NCI-H2107 (cell line): ENCODE data around the gene MNS1.
"Not testable (repeated sequence)": the region's sequence is repeated elsewhere in the genome, so short reads cannot be mapped to it uniquely, and the experiment has no call there.

Experiments used
- DNase-seq: peaks from one replicate; lab custom pipeline; 2025; lab: John Stamatoyannopoulos, UW

The MNS1 gene

DNA sequence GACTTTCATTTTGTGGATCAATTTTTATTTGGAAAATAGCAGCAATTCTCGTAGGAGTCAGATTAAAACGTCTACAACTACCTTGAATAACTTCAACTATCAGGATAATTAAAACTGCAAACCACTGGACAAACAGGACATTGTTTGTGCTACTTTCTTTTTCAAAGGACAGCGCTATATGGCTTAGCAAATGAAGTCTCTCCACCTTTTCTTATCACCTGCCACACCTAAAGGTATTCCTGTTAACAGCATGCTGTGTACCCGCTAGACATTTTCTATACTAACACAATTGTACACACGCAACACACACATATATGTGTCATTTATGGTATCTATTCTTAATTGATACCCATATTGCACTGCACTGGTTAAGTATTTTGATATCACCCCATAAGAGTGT is 19.2 kb downstream of the MNS1 start:
- DNase-seq: no peak

DNA sequence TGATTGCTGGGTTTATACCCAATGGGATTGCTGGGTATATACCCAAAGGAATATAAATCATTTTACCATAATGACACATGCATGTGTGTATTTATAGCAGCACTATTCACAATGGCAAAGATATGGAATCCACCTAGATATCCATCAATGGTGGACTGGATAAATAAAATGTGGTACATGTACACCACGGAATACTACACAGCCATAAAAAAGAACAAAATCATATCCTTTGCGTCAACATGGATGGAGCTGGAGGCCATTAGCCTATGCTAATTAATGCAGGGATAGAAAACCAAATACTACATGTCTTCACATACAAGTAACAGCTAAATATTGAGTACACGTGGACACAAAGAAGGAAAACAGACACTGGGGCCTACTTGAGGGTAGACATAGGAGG is 22.6 kb downstream of the MNS1 start:
- DNase-seq: no peak

DNA sequence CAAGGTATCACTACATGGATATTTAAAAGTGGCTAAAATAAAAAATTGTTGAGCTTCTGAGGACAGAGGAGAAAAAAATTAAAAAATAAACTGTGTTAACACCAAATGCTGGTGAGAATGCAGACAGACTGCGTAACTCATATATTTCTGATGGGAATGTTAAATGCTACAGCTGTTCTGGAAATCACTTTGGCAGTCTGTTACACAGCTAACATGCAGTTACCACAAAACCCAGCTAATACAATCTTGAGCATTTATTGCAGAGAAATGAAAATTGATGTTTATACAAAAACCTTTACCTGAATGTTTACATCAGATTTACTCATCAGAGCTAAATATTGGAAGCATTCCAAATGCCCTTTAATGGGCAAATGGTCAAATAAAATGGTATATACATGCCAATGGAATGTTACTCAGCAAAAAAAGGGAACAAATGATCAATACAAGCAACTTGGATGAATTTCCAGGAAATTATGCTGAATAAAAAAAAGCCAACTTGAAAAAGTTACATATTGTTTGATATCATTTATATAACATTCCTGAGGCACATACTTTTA is 24.6 kb downstream of the MNS1 start:
- no peak for DNase-seq

DNA sequence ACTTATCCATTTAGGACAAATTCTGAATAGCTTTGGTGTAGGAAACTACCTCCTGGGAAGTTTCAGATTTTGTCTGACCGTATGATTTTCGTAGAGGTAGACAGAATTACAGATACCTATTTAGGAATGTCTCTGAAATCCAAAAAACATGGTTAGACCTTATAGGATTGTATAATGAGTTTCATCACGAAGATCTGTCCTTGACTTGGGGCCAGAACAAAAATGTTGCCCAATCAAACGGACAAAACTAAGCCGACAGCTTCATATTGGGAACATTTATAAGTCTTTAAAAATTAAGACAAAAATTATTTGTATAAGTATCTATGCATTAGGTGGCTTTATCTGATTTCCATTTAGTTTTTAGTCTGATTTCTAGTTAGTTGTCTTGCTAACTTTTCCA is 32.6 kb downstream of the MNS1 start:
- DNase-seq: no peak

DNA sequence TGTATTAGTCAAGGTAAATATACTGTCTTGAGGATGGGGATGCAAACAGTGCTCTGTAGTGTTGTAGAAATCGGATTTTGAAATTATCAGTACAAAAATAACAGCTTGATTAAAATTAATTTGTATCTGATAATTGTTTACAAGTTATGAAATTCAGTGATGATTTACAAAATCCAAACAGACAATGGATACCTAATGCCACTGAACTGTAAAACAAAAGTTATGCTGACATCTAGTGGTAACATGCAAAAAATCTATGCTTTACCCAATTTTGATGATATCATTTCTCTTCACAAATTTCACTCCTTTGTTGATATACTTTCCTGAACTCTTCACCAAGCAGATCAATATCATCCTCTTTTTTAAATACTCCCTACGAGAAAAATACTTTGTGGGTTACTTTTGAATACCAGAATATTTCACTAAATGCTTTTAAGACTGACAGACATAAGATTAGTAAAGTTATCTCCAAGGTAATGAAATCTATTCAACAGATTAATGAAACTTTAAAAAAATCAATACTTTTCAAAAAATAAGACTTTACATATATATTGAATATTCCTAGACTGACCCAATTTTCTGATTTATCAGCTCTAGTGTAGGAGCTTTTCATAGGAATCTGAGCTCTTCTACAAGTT is 36.0 kb downstream of the MNS1 start:
- DNase-seq: no peak

DNA sequence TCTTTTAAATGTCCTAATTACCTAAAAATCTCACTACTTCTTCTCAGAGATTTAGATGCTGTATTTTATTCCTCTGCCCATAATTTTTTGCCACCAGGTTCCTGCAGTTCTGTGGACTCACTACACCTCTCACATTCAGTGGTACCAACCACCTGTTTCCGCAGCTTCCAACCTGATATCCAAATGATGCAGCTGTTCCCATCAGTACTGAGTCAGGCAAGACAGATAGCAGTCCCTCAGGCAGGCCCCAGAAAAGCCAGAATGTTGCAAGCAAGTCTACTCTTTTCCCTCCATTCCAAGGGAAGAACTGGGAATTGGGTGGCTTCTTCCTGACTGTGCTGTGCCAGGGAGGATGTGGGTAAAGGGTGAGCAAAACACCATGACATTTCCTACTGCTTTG is 39.0 kb downstream of the MNS1 start:
- DNase-seq: no peak

DNA sequence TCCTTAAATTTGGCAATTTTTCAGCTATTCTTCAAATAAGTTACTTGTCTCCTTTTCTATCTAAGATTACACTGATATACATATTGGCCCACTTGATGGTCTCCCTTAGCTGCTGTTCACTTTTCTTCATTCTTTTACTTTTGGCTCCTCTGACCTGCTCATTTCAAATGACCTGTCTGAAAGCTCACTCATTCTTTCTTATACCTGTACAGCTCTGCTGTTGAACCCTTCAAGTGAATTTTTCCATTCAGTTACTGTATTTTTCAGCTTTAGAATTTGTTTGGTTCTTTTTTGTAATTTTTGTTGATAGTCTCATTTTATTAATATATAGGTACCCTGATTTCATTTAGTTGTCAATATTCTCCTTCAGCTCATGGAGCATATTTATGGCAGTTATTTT is 39.7 kb downstream of the MNS1 start:
- DNase-seq: no peak

DNA sequence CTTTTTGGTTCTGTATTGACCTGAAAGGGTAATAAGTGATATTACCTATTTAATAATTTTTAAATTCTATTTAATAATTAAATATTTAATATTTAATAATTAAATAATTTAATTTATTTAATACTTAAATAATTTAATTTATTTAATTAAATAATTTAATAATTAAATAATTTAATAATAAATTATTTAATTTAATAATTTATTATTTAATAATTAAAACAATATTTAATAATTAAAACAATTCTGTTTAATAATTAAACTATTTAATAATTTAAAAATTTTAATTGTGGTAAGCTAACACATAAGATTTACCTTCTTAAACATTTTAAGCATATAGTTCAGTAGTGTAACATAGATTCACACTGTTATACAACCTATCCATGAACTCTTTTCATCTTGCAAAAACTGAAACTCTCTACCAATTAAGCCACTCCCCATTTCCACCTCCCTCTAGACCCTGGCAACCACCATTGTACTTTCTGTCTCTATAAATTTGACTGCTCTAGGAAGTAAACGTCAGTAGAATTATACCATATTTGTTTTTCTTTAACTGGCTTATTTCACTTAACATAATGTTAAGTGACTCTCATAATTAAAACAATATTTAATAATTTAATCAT is 51.7 kb downstream of the MNS1 start:
- not testable (repeated sequence) for DNase-seq

DNA sequence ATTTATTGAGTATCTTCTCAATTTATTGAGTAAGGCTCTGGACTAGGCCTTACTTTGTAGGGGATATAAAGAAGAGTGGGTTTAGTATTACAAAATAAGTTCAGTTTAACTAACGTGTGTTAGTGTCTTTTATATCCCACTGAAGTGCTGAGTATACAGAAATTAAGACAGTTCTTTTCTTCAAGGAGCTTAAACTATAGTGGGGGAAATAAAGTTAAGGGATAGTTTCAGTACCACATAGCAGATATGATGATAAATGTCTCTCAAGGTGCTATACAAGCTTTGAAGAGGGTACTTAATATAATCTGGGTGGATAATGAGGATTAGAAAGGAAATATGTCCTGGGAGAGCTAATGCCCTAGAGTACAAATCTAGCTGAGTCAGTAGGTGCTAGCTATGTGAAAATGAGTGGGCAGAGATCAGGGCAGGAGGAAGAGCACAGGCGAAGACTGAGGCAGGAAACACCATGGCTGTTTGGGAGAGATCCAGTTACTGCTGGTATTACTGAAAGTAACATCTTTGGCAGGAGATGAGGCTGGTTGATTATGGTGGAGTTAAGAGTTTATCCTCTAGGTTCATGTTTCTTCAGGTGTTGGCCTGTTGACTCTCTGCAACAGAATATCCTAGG is 53.7 kb downstream of the MNS1 start:
- no peak for DNase-seq

DNA sequence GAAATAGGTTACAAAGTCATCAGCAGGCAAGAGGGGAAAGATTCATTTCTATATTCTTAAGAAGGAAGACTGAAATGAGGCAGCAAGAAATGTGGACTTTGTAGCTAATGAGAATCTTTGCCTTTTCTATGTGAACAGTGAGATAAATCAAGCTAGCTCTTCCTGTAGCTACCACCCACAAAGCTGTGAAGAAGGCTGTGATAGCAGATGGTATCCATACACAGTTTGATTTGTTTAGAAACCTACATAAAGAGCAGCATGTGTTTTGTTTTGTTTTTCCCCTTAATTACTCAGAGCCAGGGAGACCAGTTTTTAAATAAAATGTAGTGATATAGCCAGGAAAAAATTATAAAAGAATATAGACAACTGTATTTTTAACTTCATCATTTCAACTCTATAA is 54.2 kb downstream of the MNS1 start:
- no peak for DNase-seq

DNA sequence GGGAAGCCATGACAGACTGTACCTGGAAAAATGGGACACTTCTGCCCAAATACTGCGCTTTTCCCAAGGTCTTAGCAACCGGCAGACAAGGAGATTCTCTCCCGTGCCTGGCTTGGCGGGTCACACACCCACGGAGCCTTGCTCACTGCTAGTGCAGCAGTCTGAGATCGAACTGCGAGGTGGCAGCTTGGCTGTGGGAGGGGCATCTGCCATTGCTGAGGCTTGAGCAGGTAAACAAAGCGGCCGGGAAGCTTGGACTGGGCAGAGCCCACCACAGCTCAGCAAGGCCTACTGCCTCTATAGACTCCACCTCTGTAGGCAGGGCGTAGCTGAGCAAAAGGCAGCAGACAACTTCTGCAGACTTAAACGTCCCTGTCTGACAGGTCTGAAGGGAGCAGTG is 65.7 kb downstream of the MNS1 start:
- not testable (repeated sequence) for DNase-seq

DNA sequence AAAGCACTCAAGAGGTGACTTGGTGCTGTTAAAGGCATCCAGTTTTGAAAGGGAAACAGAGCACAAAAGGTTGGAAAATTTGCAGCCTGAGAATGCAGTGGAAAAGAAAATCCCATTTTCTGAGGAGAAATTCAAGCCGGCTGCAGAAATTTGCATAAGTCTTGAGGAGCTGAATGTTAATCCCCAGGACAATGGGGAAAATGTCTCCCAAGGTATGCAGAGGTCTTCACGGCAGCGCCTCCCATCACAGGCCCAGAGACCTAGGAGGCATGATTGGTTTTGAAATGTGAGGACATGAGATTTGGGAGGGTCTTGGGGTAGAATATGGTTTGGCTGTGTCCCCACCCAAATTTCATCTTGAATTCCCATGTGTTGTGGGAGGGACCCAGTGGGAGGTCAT is 67.6 kb downstream of the MNS1 start:
- DNase-seq: not testable (repeated sequence)

DNA sequence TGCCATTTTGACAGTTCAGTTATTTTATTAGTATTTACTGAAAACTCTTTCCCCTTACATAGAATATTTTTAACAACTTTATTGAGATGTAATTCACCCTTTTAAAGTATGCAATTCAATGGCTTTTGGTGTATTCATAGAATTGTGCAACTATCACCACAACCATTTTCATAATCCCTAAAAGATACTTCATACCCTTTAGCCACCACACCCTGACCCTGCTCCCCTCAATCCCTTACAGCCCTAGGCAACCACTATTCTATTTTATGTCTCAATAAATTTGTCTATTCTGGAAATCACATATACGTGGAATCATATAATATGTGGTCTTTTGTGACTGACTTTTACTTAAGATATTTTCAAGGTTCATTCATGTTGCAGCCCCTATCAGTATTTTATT is 70.0 kb downstream of the MNS1 start:
- no peak for DNase-seq

DNA sequence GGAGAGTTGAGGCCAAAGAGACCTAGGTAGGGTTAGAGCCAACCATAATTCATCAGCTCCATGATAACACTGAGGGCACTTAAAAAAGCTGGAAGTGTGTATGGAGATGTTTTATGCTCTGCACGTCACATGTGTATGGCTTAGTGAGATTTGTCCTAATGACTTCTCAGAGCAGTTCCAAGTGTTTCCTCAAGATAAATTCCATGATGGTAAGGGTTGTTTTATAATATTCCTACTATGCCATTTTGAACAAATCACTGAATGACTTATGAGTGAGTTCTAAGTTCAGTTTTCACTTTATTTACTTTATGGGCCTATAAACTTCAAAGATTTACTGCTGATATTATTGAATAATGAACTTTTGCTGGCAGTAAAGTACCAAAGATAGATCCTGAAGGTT is 71.7 kb downstream of the MNS1 start:
- no peak for DNase-seq

DNA sequence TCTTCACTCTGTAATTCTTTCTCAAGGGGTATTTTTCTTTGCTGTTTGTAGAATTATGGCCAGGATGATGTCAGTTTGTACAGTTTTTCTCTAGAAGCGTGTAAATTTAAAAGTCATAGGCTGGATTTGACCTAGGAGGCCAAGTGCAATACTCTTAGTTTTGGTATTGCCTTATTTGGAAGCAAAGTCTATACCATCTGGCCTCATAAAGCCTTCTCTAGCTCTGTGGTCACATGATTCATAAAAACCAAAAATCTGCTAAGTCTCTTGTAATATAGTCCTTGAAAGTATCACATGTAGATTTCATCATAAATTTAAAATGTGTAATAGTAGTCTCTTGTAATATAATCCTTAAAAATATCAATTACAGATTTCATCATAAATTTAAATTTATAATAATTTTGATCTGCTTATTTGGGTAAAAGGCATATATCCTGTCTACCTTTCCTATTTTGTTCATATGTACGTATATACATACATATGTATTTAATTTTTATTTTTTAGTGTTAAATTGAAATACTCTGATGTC is 74.1 kb downstream of the MNS1 start:
- no peak for DNase-seq

DNA sequence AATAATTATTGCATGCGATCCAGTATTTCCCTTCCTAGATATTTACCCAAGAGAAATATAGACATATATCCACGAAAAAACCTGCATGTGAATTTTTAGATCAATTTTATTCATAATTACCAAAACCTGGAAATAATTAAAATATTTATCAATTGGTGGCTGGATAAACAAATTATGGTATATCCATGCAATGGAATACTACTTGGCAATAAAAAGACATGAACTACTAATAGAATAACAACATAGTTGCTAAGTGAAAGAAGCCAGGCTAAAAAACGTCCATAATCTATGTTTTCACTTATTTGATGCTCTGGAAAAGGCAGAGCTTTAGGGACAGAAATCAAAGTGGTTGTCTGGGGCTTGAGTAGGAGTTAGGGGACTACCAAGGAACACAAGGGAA is 79.0 kb downstream of the MNS1 start:
- DNase-seq: no peak

DNA sequence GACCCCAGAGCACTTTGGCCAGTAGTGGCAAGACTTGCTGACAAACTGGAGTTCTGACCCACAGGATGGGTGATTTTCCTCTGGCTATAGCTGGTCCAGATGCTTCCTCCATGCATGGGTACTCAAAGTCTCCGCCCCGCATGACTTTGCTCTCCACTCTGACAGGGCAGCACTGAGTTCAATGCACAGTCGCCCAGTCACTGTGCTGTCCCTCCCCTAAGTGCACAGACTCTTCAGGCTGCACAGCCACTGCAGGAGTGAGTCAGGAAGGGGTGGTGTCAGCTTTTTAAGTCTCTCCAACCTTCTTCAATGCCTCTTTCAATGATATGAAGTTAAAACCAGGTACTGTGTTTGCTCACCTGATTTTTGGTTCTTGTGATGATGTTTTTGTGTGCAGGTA is 81.9 kb downstream of the MNS1 start:
- no peak for DNase-seq
